Measurements from ENCODE around the gene GIPC3.

GIPC3 gene

DNA sequence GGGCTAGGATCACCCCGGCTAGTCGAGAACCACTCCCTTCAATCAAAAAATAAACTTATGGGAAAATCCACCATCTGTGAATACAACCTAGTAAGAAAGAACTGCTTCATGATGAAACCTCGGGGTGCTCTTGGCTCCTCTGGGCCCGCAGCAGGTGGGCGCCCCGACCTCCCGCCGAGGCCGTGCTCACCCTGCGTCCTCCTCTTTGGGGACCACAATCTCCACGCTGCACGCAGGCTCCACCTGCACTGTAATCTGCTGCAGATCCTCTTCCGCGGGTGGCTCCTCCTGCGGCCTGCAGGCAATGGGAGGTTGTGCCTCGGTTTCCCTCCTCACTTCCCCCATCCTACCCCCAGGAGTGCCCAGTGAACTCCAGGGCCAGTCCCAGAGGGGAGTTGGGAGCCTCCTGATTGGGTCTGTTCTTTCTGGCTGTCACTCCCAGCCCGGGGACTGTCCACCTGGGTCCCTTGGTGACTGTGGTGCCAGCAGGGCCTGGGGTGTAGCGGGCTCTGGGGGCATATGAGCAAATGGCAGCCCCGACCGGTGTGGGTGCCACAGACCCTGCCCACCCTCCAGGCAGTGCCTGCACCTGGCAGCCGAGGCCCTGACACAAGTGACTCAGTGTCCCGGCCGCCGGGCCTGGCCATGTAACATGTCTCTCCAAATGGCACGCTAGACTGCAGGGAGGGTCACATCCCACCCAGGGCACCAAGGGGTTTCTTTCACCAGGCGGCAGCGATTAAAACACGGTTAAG lies 56.4 kb downstream of the GIPC3 start:
- DNase-seq, result no peak

DNA sequence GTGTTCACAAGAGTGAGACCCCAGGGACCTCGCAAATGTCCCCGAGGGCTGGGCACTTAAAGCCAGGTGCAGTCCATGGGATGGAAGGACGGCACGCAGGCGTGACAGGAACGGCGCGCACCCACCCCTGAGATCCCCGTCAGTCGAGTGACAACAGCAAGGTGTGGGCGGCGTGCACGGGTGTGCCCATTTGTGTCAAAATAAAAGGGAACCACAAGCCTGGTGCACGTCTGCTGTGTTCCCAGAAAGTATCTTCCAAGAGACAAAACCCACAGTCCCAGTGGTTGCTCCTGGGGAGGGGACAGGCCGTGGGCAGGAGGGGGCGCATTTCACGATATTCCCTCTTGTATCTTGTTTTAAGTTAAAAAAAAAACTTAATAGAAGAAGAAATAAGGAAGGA lies 57.0 kb downstream of the GIPC3 start:
- no peak for DNase-seq
